SK-N-MC (cell line): Measurements from ENCODE around the gene MAN2A2.

Experiments used
- EZH2 ChIP-seq: fragments of 200-600 bp; sonication (generic); IDR thresholded peaks from one replicate; pipeline ENCODE4 v1.6.1; 2017; ENCODE audit warnings: antibody characterized with exemption
- FOXP2 ChIP-seq: optimal IDR thresholded peaks from 2 replicates; pipeline ENCODE3; 2011; ENCODE audit warnings: mild to moderate bottlenecking, moderate library complexity; ENCODE audit not compliant: insufficient read depth; ENCODE audit errors: extremely low read length, control extremely low read depth
- POLR2AphosphoS5 ChIP-seq: IDR thresholded peaks from 2 replicates; pipeline ENCODE4 v1.6.1; 2012; ENCODE audit warnings: mild to moderate bottlenecking, low read depth, low read length, borderline replicate concordance

DNA sequence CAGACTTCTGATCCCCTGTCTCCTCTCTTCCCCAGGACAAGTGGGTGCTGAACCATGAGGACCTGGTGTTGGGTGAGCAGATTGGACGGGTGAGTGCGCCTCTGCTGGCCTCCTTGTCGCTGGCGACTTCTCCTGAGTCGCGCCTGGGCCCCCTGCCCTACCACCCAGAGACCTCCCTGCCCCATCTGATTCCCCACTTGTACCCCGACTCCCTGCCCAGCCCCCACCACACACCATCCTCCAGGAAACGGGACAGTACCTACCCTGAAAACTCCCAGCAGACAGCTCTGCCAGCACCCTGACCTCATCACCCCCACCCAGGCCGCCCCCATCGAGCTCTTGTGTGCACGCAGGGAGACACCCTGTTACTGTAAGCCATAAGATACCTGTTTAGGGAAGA lies 11.1 kb upstream of the MAN2A2 start:
- no peak for TF ChIP-seq POLR2AphosphoS5
- no peak for TF ChIP-seq EZH2
- TF ChIP-seq FOXP2 = no peak
